ENCODE results near the gene SH2D2A.

Gene SH2D2A

DNA sequence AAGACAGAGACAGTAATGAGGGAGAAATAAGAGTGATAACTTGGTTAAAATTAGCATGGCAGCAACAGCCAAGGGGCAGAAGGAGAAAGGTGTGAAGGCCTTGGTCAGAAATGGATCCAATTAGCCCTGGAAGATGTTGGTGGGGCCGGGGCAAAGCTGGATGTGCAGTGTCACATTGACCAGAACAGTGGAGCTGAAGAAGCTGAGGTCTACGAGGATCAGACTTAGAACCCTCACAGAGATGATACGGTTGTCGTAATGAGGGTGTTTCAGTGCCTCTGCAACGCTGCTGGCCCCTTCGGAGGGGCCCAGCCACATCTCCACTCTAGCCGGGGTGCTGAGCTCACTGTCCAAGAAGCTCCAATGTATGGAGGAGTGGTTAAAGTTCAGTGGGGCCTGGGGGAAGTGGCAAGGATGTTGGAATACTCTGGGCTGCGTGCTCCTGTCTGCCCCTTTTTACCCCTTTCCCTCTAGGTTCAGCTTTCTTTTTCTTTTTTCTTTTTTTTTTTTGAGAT, 14.2 kb downstream of the SH2D2A start:
- no peak for DNase-seq

DNA sequence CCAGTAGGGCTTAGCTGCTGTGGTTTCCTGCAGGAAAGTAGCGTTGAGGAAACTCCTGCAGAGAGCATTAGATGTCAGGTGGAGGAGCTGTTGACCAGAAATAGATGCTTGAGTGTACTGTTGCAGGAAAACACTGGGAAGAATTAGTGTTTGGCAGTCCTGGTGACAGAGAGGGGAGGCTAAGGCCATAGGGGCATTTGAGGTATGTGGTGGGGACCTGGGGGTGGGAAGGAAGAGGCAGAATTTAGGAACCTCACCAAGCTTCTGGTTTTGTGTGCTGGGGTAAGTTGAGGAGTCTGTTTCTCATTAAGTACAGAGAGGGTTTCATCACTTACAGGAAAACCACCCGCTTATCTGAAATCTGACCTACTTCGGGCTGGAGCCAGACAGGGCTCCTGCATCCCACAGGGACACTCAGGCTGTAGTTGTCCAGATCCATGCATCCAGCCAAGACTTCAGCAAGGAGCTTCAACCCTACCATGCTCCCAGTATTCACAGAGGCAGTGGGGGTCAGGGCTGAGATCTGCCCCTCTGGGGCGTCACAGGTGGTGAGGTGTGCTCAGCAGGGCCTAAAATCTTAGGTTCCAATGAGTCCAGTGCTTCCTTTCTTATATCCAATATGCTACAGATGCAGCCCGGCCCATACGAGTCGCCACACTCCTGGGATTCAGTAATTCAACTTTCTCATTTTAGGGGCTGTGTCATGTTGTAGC, 15.1 kb downstream of the SH2D2A start:
- DNase-seq: peak; percentile 64

DNA sequence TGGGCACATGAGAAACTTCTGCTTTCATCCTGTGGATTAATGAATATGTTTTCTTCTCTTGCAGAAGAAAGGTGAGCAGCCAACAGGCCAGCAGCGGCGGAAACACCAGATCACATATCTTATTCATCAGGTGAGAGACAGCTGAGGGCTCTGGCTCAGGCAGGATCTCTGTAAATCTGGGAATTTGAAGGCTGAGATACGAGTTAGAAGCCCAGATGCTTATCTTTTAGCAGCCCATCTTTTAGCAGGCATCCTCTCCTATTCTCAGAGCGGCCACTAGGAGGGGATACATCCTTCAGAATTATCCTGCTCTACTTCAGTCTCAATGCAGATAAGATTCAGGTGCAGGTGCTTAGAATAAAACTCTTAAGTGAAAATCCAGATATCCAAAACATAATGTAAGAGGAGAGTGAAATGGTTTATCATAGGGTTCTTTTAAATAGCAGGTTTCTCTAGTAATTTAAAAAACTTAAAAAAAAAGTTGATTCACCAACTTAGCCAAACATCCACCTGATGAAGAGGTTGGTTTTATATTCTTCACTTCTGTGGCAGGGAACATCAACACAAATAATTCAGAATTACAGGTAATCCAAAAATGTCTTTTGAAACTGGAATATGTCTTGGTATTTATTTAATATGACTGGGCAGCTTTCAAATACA, 19.3 kb downstream of the SH2D2A start:
- DNase-seq: peak; percentile 30

DNA sequence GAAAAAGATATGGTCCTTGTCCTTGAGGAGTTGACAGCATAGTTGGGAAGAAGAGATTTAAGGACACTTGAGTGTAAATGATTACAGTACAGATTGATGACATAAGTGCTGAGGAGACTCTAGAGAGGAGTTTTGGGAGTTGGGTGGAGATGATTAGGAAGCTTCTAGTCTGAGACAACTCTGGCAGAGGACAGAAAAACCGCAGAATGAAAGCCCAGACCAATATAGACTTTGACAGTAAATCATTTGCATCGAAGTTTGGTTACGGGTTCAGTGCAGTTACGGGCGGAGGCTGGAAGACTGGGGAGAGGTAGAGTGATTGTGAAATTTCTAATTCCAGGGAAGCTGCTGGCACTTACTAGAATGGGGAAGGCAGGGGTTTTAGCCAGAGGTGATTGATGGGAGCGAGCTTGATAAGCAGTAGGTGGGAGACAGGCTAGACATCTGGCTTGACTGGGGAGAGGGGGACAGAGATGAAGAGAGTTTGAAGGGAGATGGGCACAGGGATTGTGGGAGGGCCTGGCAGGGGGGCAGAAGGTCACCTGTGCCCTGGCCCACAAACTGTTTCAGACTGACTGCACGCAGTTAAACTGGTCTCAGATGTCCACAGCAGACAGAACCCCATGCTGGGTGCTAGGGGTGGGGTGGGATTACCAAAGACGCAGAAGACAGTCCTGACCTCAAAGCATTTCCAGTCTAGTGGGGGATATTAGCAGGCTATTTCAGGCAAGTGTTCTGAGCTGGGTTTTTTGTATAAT, 20.1 kb downstream of the SH2D2A start:
- DNase-seq: no peak

DNA sequence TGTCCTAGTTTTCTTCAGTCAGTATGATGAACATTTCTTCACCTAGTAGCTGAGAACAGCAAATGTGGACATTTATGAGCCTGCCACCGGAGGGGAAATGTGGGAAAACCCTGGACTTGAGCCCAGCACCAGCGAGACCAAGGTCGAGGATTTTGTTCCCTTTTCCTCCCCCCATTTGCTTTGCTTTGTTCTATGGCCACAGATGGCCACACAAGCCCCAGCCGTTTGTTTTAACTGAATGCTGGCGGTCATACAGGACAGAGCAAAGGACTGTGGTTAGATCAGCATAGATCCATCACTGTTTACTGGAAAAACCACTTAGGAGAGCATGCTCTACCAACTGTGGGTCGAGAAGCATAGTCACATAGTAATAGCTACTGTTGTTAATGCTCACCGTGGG, 20.9 kb downstream of the SH2D2A start:
- DNase-seq: peak; percentile 56

DNA sequence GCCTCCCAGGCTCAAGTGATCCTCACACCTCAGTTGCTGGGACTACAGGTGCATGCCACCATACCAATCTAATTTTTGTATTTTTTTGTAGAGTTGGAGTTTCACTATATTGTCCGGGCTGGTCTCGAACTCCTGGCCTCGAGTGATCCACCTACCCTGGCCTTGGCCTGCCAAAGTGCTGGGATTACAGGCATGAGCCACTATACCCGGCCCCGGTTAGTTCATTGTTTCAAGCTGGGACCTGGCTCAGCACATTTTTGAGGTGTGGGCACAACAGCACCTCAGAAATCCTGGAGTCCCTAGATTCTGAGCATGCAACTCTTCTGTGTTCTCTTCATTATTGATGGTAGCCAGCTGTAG, 21.3 kb downstream of the SH2D2A start:
- DNase-seq: no peak

DNA sequence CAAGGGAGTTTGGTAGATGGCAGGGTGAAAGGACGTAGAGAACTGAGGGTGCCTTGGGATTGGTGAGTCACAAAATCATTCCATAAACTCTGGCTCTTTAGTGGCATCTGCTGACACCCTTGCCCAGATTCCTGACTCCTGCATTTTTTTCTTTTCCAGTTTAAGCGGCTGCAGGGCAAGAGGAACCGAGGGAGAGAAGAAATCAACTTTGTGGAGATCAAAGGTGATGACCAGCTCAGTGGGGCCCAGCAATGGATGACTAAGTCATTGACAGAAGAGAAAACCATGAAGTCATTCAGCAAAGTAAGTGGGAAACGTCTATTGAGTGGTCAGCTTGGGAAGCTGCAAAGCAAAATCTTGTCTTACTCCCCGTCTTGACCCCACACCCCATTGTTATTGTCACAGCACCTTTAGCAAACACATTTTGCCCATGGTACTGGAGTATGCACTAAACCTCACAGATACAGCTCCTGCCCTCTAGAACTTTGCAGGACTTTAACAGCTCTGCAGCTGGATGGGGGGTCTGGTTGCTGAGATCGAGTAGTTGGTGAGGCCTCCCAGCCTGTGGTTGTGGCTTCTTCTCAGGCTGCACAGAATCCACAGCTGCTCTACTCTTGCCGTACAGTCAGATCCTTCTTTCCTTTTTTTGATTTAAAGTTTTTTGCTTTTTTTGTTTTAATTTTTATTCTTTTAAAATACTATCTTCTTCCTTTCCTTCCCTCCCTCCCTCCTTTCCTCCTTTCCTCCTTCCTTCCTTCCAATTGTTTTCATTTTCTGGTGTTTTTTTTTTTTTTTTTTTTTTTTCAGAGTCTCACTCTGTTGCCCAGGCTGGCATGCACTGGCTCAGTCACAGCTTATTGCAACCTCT, 21.9 kb downstream of the SH2D2A start:
- DNase-seq: peak; percentile 40

DNA sequence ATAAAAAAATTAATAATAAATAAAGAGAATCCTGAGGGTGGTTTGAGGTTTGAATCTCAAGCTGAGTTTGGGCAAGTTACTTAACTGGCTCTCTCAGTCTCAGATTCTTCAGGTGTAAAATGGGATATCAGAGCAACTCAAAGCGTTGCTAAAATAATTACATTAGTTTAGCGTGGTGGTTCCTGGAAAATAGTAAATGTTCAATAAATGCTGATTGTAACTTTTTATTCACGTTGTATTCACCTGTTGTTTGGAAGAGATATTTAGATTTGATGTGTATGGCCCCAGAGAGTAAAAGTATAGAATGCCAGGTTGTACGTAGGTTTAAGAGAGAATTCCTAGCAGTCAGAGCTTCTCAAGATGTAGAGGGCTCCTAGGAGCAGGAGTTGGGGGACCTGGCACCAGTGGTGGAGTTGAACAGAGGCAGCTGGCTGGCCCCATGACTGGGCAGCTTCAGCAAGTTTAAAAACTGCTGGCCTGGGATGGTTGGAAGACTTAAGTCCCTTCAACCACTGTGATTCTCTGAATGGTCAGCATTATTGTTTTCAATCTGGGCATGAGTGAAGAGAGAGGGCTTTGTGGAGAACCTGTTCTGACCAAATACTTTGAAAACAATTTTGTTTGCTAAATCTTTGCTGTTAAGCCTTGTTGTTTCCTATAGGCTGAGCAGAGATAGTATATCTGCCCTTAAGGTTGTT, 26.9 kb downstream of the SH2D2A start:
- DNase-seq: no peak

DNA sequence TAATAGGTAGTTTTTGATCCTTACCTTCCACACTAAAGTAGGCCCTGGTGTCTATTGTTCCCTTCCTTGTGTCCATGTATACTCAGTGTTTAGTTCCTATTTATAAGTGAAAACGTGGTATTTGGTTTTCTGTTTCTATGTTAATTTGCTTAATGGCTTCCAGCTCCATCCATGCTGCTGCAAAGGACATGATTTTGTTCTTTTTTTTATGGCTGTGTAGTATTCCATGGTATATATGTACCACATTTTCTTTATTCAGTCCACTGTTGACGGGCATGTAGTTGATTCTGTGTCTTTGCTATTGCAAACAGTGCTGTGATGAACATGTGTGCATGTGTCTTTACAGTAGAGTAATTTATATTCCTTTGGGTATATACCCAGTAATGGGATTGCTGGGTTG, 28.5 kb downstream of the SH2D2A start:
- no peak for DNase-seq

DNA sequence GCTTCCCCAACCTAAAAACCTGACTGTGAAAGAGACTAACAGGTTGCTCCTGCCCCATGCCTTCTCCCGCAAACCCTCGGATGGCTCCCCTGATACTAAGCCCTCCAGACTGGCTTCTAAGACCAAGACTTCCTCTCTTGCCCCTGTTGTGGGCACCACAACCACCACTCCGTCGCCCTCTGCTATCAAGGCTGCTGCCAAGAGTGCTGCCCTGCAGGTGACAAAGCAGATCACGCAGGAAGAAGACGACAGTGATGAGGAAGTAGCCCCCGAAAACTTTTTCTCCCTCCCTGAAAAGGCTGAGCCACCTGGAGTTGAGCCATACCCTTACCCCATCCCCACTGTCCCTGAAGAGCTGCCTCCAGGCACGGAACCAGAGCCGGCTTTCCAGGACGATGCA, 30.0 kb downstream of the SH2D2A start:
- DNase-seq: no peak

DNA sequence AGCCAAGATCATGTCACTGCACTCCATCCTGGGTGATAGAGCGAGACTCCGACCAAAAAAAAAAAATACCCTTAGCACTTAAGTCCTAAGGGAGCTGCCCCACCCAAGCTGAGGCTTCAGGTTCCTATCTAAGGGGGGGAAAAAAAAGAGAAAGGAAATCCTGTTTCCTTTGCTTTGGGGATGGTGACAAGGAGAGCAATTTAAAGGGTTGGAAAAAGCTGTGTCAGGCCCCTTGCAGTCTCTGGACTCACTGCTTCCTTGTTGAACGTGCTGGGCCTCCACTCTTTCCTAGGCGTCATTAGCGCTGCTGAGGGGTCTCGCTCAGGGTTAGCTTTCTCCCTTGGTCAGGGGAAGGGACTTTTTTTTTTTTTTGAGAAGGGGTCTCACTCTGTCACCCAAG, 31.2 kb downstream of the SH2D2A start:
- DNase-seq: no peak

DNA sequence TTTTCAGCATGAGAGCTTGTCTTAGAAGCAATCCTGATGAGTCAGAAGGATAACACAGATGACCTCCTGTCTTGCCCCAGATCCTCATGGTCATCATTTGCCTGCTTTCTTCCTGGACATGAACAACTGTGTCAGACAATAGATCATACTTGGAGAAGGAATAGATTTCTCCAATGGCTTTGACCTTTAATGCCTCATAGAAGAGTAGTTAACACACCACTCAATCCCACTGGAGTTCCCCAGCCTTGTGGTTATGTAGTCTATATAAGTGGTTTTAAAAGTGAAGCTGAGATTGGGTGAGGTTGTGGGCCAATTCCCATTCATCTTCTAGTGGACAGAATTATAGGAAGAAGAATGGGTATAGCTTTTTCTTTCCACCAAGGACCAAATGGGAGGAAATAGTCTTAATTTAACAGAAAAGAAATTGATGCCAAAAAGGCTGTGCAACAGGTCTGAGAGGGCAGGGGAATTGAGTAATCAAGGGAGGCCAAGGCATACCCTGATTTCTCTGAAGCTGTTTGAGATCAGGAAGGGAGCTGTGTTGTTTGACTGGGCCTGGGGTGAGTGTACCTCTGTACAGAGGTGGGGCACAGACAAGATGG, 35.0 kb downstream of the SH2D2A start:
- DNase-seq: no peak

DNA sequence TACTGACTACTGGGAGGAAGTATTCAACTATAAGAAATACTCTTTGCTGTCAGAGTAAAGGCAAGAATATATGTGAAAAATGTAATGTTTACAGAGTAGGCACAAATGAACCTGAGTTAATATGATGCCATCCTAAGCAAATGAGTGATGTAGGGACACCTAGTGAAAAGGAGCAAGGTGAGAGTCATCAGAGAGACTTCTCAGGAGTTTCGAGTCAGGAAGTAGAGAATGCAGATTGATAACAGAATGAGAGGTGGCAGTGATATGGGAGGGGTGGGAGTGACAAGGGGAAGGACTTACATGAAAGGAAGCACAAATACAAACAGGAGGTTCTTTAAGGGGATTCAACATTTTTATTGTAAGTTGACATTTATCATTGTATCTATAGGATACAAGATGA, 39.1 kb downstream of the SH2D2A start:
- no peak for DNase-seq

DNA sequence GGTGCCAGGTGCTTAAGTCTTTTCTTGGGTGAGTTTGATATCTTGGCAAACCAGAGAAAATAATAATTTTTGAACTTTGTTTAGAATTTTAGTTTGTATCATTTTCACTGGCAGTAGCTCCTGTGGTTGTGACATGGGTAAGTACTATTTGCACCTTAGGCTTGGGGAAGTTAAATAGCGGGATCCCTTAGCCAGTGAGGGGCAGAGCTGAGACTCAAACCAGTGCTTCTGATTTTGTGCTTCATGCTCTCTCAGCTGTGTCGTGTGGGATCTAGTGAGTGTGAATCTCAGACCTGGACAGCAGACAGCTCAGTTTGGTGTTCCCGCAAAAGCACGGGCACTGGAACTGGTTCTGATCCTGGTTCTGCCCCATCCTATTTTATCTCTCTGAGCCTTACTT, 39.7 kb downstream of the SH2D2A start:
- no peak for DNase-seq

DNA sequence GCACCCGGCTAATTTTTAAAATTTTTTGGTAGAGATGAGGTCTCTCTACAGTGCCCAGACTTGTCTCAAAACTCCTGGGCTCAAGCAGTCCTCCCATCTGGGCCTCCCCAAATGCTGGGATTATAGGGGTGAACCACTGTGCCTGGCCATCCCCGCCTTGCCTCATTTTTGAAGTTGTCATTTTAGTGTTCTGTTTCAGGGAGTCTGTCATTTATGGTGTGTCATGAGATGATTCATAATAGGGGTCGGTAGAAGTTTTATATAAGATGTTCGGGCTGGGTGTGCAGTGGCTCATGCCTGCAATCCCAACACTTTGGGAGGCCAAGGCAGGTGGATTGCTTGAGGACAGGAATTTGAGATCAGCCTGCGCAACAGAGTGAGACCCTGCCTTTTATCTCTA, 40.8 kb downstream of the SH2D2A start:
- no peak for DNase-seq

DNA sequence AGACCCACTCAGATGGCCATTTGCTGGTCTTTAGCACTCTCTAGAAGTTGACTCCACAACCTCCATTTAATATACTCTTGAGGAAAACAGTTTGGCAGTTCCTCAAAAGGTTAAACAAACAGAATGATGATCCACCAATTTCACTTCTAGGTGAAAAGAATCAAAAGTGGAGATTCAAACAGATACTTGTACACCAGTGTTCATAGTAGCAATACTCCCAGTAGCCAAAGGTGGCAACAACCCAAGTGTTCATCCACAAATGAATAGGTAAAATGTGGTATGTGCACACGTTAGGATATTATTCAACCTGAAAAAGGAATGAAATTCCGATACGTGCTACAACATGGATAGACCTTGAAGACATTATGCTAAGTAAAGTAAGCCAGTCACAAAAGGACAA, 43.0 kb downstream of the SH2D2A start:
- no peak for DNase-seq

DNA sequence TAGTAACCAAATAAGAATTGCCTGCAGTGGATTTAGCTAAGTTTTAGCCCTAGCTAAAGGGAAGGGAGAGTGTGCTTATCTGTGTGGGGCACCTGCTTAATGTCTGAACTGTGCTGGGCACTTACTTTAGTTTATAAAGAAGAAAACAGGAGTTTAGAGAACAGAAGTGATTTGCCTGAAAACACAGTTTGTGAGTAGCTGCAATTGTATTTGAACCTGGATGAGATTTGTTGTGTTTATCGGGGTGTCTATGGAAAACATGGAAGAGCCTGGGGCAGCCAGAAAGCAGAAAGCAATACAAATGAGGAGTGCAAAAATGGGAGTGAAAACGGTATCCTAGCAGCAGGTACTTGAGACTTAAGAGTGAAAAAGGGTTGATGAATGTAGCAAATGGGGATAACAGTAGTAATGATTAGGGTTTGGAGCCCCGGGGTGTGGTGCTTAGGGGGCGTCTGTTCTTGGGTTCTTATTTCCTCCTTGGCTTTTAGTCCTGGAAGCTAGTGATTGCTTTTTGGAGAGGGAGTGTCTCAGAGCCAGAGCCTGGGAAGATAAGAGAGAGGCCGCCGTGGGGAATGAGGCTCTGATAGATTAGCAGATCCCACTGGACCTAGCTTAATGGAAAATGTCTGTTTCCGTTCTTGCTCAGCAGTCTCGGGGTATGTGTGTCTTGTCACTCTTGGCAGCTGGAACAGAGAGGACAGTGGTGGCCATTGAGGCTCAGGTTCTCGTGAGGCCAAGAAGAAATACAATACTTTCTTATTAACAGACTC, 43.7 kb downstream of the SH2D2A start:
- no peak for DNase-seq

DNA sequence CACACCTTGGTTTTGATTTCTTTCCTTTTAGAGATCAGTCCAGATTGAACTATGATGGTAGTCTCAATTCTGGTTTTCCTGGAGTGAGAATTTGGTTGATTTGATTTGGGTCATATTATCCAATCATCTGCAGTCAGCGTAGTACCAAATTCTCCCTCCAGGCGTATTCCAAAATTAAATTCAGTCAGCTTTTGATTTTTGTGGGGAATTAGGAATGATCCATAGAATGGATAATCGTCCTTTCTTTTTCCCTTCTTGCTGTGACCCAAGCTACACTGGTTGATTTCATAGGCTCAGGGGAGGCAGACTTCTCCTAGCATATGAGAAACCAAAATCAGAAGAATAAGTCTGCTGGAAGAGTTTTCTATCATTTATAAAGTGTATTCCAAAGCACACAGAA, 44.4 kb downstream of the SH2D2A start:
- DNase-seq: no peak

DNA sequence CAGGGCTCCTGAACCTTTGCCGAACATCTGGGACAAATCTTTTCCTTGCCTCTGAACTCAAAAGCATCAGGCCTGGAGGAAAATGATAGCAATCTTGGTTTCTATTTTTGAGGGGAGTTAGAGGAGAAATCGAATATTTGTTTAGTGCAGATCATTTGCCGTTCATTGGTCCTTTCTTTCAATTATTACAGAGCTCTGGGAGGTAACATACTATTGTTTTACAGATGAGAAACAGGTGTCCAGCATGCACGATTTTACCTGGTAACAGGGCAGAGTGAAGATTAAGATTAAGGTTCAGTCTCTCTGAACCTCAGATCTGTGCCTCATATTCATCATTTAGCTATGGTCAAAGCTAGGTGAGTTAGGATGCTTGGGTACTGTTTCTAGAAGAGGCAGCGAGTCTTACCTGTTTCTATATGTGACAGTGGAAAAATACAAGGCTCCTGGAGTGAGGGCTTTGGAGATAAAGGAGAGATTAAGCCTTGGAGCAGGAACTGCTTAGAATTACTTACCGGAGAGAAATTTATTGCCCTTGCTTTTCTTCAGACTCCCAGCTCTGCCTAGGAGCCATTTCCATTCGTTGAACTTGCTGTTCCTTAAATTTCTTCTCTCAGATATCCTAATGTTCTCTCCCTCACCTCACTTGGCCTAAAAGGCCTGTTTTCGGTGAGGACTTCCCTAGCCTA, 47.9 kb downstream of the SH2D2A start:
- no peak for DNase-seq

DNA sequence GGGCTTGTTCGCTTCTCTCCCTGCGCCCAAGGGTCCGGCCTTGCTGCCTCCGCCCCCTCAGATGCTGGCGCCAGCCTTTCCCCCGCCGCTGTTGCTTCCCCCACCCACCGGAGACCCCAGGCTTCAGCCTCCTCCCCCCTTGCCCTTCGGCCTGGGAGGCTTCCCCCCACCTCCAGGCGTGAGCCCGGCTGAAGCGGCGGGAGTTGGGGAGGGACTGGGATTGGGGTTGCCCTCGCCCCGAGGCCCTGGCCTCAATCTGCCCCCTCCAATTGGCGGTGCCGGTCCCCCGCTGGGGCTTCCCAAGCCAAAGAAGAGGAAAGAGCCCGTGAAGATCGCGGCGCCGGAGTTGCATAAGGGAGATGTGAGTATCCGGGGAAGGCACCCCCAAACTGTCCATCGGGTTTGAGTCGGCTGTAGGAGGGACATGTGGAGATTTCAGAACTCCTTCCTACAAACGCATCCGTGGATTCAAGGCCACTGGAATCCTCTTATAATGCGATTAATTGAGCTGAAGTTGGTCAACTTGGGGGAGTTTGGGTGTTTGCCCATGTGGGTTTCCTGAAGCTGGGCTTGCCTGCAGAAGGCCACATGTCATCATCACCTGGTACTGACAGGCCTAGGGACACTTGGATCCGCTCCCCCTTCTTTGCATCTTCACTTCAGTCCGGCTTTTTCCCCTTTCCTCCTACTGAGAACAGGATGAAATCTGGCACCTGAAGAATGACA, 48.6 kb downstream of the SH2D2A start:
- DNase-seq: no peak

All from GF-D8 (cell line).